ENCODE results near the gene RPP25L. TPM values are rescaled to one million over a fixed set of nuclear protein-coding genes. Genes with fewer than 3 reads are reported as not detected.

Gene RPP25L
- total and polyA plus RNA-seq, 5 donors from 2014 or later = 6.7 to 80.0 (median 63.7) TPM

DNA sequence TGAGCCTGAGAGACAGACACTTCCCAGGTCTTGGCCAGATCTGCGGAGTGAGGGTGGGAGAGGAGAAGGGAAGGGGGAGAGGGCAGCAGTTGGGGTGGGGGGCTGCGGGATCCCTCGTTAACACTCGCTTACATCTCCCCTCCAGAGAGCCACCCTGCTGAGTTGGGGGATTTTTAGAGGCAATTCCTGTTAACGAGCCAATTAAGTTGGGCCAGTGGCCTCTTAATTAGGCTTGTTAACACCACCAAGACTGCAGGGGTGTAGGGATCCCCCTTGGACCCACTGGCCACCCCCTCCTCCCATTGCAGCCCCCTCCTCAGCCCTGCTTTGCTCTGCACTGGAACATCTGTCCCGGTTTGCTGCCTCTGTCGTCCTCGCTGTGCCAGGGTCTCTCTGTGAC is 46.0 kb downstream of the RPP25L start:
- Histone ChIP-seq H3K27ac (ENCODE audit: insufficient read depth, low read length, poor library complexity, severe bottlenecking) (no peak overlapping the region), H3K27me3 (ENCODE audit: control insufficient read depth, insufficient read depth, low read length) (peaks cover 2% of the 10 kb centered on the region), H3K36me3 (ENCODE audit: control insufficient read depth, insufficient read depth, low read length) (no peaks in the 10 kb centered on the region), H3K4me1 (ENCODE audit: control insufficient read depth, insufficient read depth, low read length, poor library complexity, severe bottlenecking) (no peaks in the 10 kb centered on the region), H3K9me3 (ENCODE audit: control insufficient read depth in 2 of 2, low read length in 2 of 2) (peaks cover 0 to 9% of the 10 kb centered on the region in 2 experiments), H3K4me3 (ENCODE audit: low read depth, low read length) (no peak overlapping the region)
- no peak overlapping the region for H3K27ac Mint-ChIP-seq
- DNase-seq (no peak), ATAC-seq (ENCODE audit: low read depth in 2 of 2) (no peak)
- H3K4me3 Mint-ChIP-seq = no peak overlapping the region
- no peaks in the 10 kb centered on the region for H3K4me1 Mint-ChIP-seq
- peaks cover 0 to 7% (median 0%) of the 10 kb centered on the region in 7 donors for H3K9me3 Mint-ChIP-seq
- no peaks in the 10 kb centered on the region for H3K36me3 Mint-ChIP-seq
- peaks cover 8% of the 10 kb centered on the region for H3K27me3 Mint-ChIP-seq

DNA sequence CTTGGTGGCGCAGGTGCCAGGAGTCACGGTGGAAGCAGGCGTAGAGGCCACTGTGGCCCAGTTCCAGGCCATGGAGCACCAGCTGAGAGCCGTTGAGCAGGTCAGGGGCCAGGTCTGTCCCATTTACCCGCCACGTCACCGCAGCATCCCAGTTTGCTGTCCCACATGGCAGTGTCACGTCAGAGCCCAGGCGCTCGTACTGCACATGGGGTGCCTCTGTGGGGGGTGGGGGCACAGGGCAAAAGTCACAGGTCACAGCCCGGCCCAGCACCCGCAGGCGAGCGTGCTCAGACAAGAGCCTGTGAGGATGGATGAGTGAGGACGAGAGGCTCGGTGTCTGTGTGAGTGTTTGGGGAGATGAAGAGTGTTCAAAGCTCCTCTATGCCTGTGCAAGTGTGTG is 47.3 kb downstream of the RPP25L start:
- H3K9me3 Mint-ChIP-seq = peaks cover 0 to 7% (median 0%) of the 10 kb centered on the region in 7 donors
- DNase-seq (no peak), ATAC-seq (ENCODE audit: low read depth in 2 of 2) (no peak)
- Histone ChIP-seq H3K4me3 (ENCODE audit: low read depth, low read length) (no peak overlapping the region), H3K9me3 (ENCODE audit: control insufficient read depth in 2 of 2, low read length in 2 of 2) (peaks cover 0 to 9% of the 10 kb centered on the region in 2 experiments), H3K27me3 (ENCODE audit: control insufficient read depth, insufficient read depth, low read length) (peaks cover 2% of the 10 kb centered on the region), H3K4me1 (ENCODE audit: control insufficient read depth, insufficient read depth, low read length, poor library complexity, severe bottlenecking) (no peaks in the 10 kb centered on the region), H3K27ac (ENCODE audit: insufficient read depth, low read length, poor library complexity, severe bottlenecking) (no peak overlapping the region), H3K36me3 (ENCODE audit: control insufficient read depth, insufficient read depth, low read length) (no peaks in the 10 kb centered on the region)
- H3K27me3 Mint-ChIP-seq = peaks cover 8% of the 10 kb centered on the region
- H3K36me3 Mint-ChIP-seq = no peaks in the 10 kb centered on the region
- no peak overlapping the region for H3K27ac Mint-ChIP-seq
- H3K4me3 Mint-ChIP-seq = no peak overlapping the region
- H3K4me1 Mint-ChIP-seq = no peaks in the 10 kb centered on the region

DNA sequence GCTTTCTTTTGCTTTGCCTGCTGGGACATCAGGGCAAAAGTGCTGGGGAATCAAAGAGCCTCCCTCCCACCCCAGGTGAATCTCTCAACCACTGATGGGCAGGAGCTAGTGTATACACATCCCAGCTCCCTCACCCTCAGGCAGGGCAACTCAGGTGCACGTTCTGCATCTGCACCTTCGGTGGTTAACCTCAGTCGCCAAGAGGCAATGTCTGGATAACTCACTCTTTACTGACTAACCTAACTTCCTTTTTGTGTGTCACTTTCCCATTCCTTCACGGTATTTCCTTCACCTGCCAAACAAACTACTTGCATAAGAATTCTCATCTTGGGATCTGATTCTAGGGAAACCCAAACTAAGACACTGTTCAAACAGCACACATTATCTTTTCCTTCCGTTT is 48.6 kb downstream of the RPP25L start:
- Histone ChIP-seq H3K4me1 (ENCODE audit: control insufficient read depth, insufficient read depth, low read length, poor library complexity, severe bottlenecking) (no peaks in the 10 kb centered on the region), H3K36me3 (ENCODE audit: control insufficient read depth, insufficient read depth, low read length) (no peaks in the 10 kb centered on the region), H3K4me3 (ENCODE audit: low read depth, low read length) (no peak overlapping the region), H3K27ac (ENCODE audit: insufficient read depth, low read length, poor library complexity, severe bottlenecking) (no peak overlapping the region), H3K9me3 (ENCODE audit: control insufficient read depth in 2 of 2, low read length in 2 of 2) (peaks cover 0 to 9% of the 10 kb centered on the region in 2 experiments), H3K27me3 (ENCODE audit: control insufficient read depth, insufficient read depth, low read length) (peaks cover 2% of the 10 kb centered on the region)
- H3K4me1 Mint-ChIP-seq = no peaks in the 10 kb centered on the region
- H3K9me3 Mint-ChIP-seq = peaks cover 0 to 7% (median 0%) of the 10 kb centered on the region in 7 donors
- H3K4me3 Mint-ChIP-seq = no peak overlapping the region
- ATAC-seq (ENCODE audit: low read depth in 2 of 2) (no peak), DNase-seq (no peak)
- H3K27ac Mint-ChIP-seq = no peak overlapping the region
- H3K36me3 Mint-ChIP-seq = no peaks in the 10 kb centered on the region
- peaks cover 13% of the 10 kb centered on the region for H3K27me3 Mint-ChIP-seq

DNA sequence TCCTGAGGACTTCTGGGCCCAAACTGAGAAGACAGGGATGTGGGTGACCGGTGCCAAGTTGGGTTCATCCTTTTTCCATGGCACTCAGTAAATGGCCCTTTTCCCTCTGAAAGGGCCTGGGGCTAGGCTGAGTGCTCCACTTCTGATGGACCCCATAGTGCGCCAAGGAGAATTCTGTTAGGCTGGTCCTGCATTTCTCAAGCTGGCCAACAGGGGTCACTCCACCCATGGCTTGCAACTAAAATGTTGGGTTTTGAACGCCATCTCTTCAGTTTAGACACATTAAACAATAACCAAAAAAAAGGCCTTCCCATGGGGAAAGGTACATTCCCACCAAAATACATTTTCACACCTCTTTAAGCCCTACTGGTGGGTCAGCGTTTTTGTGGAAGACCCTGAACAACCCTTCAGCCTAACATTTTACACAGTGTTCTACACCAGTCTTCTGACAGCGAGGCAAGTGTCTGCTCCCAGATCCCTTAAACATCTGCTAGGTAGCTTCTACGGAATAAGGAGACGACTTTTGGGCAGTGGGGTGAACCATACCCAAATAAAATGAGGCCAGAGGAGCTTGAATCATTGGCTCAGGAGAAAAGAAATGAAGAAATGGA is 49.7 kb downstream of the RPP25L start:
- H3K27me3 ChIP-seq (ENCODE audit: control insufficient read depth, insufficient read depth, low read length) = peaks cover 2% of the 10 kb centered on the region
- H3K4me1 ChIP-seq (ENCODE audit: control insufficient read depth, insufficient read depth, low read length, poor library complexity, severe bottlenecking) = no peaks in the 10 kb centered on the region
- ATAC-seq (ENCODE audit: low read depth in 2 of 2) (no peak), DNase-seq (peak in 1 of 3 donors; percentile 23)
- Mint-ChIP-seq H3K4me3 (no peak overlapping the region), H3K9me3 (peaks cover 0 to 7% (median 0%) of the 10 kb centered on the region in 7 donors), H3K27me3 (peaks cover 18% of the 10 kb centered on the region), H3K4me1 (no peaks in the 10 kb centered on the region), H3K36me3 (no peaks in the 10 kb centered on the region), H3K27ac (no peak overlapping the region)
- peaks cover 0 to 9% of the 10 kb centered on the region in 2 experiments for H3K9me3 ChIP-seq (ENCODE audit: control insufficient read depth in 2 of 2, low read length in 2 of 2)
- no peak overlapping the region for H3K4me3 ChIP-seq (ENCODE audit: low read depth, low read length)
- no peaks in the 10 kb centered on the region for H3K36me3 ChIP-seq (ENCODE audit: control insufficient read depth, insufficient read depth, low read length)
- H3K27ac ChIP-seq (ENCODE audit: insufficient read depth, low read length, poor library complexity, severe bottlenecking) = no peak overlapping the region

DNA sequence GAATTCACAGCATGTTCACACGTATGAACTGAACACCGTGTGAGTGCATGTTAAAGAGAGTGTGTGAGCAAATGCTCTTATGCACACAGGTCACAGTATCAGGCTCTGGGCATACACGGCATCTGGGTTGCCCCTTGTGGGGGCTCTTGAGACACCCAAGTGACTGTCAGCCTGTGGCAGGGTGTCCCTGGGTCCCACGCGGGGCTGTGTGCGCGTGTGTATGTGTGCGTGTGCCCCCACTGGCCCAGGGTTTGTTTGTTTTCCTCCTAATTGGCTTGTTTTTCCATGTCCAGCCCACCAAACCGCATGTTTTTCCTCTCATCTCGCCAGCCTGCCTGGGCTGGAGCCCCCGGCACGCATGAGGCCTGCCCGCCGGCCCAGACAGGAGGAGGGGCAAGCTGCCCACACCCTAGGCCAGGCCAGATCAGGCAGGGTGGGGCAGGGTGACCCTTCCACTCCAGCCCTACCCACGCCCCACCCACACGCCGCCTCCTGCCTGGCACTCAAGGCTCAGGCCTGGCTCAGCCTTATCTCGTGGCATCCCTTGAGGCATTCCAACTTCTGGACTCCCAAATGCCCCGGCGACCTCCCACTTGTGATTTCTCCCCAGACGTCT is 51.2 kb downstream of the RPP25L start:
- Histone ChIP-seq H3K4me3 (ENCODE audit: low read depth, low read length) (no peak overlapping the region), H3K36me3 (ENCODE audit: control insufficient read depth, insufficient read depth, low read length) (no peaks in the 10 kb centered on the region), H3K4me1 (ENCODE audit: control insufficient read depth, insufficient read depth, low read length, poor library complexity, severe bottlenecking) (no peaks in the 10 kb centered on the region), H3K27me3 (ENCODE audit: control insufficient read depth, insufficient read depth, low read length) (peaks cover 2% of the 10 kb centered on the region), H3K27ac (ENCODE audit: insufficient read depth, low read length, poor library complexity, severe bottlenecking) (no peak overlapping the region), H3K9me3 (ENCODE audit: control insufficient read depth in 2 of 2, low read length in 2 of 2) (peaks cover 0 to 9% of the 10 kb centered on the region in 2 experiments)
- Mint-ChIP-seq H3K4me1 (no peaks in the 10 kb centered on the region), H3K27ac (no peak overlapping the region), H3K9me3 (peaks cover 0 to 7% (median 0%) of the 10 kb centered on the region in 7 donors), H3K4me3 (no peak overlapping the region), H3K36me3 (no peaks in the 10 kb centered on the region), H3K27me3 (peaks cover 21% of the 10 kb centered on the region)
- DNase-seq (no peak), ATAC-seq (ENCODE audit: low read depth in 2 of 2) (no peak)

Other genes starting within 250 kb of the RPP25L start
- 0.64 TPM for gene MYORG, start 235.2 kb downstream of the RPP25L start, total RNA-seq
- gene MYORG, start 235.2 kb downstream of the RPP25L start, polyA plus RNA-seq = under 1 TPM; 0.05 to 0.35 (median 0.29) TPM
- gene FAM219A, start 153.5 kb downstream of the RPP25L start, total RNA-seq = 16.9 TPM
- gene FAM219A, start 153.5 kb downstream of the RPP25L start, polyA plus RNA-seq = 1 to 10 TPM in 2 of 4 donors, under 1 TPM in 2; 0.70 to 1.3 (median 0.97) TPM
- gene DNAI1, start 153.3 kb downstream of the RPP25L start, total RNA-seq = not detected
- gene DNAI1, start 153.3 kb downstream of the RPP25L start, polyA plus RNA-seq = not detected
- 0.37 TPM for gene ENHO, start 89.1 kb downstream of the RPP25L start, total RNA-seq
- gene ENHO, start 89.1 kb downstream of the RPP25L start, polyA plus RNA-seq = under 1 TPM in 1 of 4 donors, not detected in 3; 0.16 TPM
- gene CNTFR, start 22.4 kb downstream of the RPP25L start, total RNA-seq = not detected
- not detected for gene CNTFR, start 22.4 kb downstream of the RPP25L start, polyA plus RNA-seq
- 80.4 TPM for gene DCTN3, start 8.4 kb upstream of the RPP25L start, total RNA-seq
- 100 to 1,000 TPM; 152 to 202 (median 171) TPM for gene DCTN3, start 8.4 kb upstream of the RPP25L start, polyA plus RNA-seq
- not detected for gene ARID3C, start 17.0 kb upstream of the RPP25L start, total RNA-seq
- not detected for gene ARID3C, start 17.0 kb upstream of the RPP25L start, polyA plus RNA-seq
- 34.1 TPM for gene SIGMAR1, start 25.7 kb upstream of the RPP25L start, total RNA-seq
- gene SIGMAR1, start 25.7 kb upstream of the RPP25L start, polyA plus RNA-seq = 100 to 1,000 TPM; 107 to 130 (median 119) TPM
- gene GALT, start 34.6 kb upstream of the RPP25L start, total RNA-seq = 222 TPM
- 10 to 100 TPM; 56.1 to 67.0 (median 60.1) TPM for gene GALT, start 34.6 kb upstream of the RPP25L start, polyA plus RNA-seq
- 228 TPM for gene IL11RA, start 40.1 kb upstream of the RPP25L start, total RNA-seq
- gene IL11RA, start 40.1 kb upstream of the RPP25L start, polyA plus RNA-seq = 10 to 100 TPM in 2 of 4 donors, 1 to 10 TPM in 2; 7.3 to 12.3 (median 9.6) TPM
- not detected for gene CCL27, start 50.6 kb upstream of the RPP25L start, total RNA-seq
- gene CCL27, start 50.6 kb upstream of the RPP25L start, polyA plus RNA-seq = under 1 TPM in 1 of 4 donors, not detected in 3; 0.28 TPM
- gene CCL19, start 79.2 kb upstream of the RPP25L start, total RNA-seq = not detected
- gene CCL19, start 79.2 kb upstream of the RPP25L start, polyA plus RNA-seq = not detected
- not detected for gene CCL21, start 98.0 kb upstream of the RPP25L start, total RNA-seq
- not detected for gene CCL21, start 98.0 kb upstream of the RPP25L start, polyA plus RNA-seq

Measured in CD4-positive, CD25-positive, alpha-beta regulatory T cell (primary cell).